SK-N-SH (cell line): ENCODE data around the gene FIBP.

ENCODE experiments used
- MXI1 ChIP-seq: IDR thresholded peaks from 2 replicates; pipeline ENCODE4 v1.6.1; 2012; ENCODE audit warnings: mild to moderate bottlenecking, low read depth, low read length, improper control_type of control experiment
- TEAD4 ChIP-seq: IDR thresholded peaks from 2 replicates; pipeline ENCODE4 v1.4.0; 2012; ENCODE audit warnings: mild to moderate bottlenecking, borderline replicate concordance; ENCODE audit not compliant: insufficient read depth
- TF ChIP-seq, protein P1 (sequence below): fragments of 200-600 bp; sonication (generic); IDR thresholded peaks from 2 replicates; pipeline ENCODE4 v1.6.1; 2017; ENCODE audit warnings: antibody characterized with exemption, mild to moderate bottlenecking, moderate library complexity

GRCh38 chr11:65861533-65862183, 26.6 kb downstream of the FIBP start:
- TF ChIP-seq, protein P1, sequence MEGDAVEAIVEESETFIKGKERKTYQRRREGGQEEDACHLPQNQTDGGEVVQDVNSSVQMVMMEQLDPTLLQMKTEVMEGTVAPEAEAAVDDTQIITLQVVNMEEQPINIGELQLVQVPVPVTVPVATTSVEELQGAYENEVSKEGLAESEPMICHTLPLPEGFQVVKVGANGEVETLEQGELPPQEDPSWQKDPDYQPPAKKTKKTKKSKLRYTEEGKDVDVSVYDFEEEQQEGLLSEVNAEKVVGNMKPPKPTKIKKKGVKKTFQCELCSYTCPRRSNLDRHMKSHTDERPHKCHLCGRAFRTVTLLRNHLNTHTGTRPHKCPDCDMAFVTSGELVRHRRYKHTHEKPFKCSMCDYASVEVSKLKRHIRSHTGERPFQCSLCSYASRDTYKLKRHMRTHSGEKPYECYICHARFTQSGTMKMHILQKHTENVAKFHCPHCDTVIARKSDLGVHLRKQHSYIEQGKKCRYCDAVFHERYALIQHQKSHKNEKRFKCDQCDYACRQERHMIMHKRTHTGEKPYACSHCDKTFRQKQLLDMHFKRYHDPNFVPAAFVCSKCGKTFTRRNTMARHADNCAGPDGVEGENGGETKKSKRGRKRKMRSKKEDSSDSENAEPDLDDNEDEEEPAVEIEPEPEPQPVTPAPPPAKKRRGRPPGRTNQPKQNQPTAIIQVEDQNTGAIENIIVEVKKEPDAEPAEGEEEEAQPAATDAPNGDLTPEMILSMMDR = no peak
- TF ChIP-seq TEAD4 (no peak), MXI1 (no peak)
